ENCODE results near the gene RSBN1L. TPM values are rescaled to one million over a fixed set of nuclear protein-coding genes. Genes with fewer than 3 reads are reported as not detected.

RSBN1L gene
- total RNA-seq, 1 donor from 2014 or later: 25.9 TPM

GRCh38 chr7:77811516-77812289, 115.4 kb downstream of the RSBN1L start:
- no peak for DNase-seq
- intact Hi-C loops (cut with micrococcal nuclease): loop anchor here (1.0 kb wide), 2 partner anchors 8 kb away; no protein-coding TSS in a partner anchor
- Mint-ChIP-seq H3K4me3 (no peak overlapping the region), H3K27ac (peak overlapping the region; percentile 24), H3K36me3 (ENCODE audit: low read depth) (peaks cover 26% of the 10 kb centered on the region), H3K4me1 (peaks cover 53% of the 10 kb centered on the region), H3K27me3 (no peaks in the 10 kb centered on the region), H3K9me3 (peaks cover 19% of the 10 kb centered on the region)
- ChIA-PET CTCF (interaction anchor here (1.3 kb wide), 1 partner anchor 13 kb away, joined by 3 read pairs; the partner anchor contains the start of genes PHTF2 and TMEM60), POLR2A (interaction anchor here (1.0 to 3.9 kb wide), 3 partner anchors 10 to 13 kb away, joined by 4 to 16 read pairs (median 4); partner anchors contain the start of genes PHTF2 and TMEM60)
- no peak for TF ChIP-seq CTCF (IDR thresholded peaks at IDR 0.05)
- ATAC-seq (ENCODE audit: low read depth): no peak

- ChIA-PET POLR2A (interaction anchor here (1.0 to 3.9 kb wide), 3 partner anchors 10 to 14 kb away, joined by 4 to 16 read pairs (median 4); partner anchors contain the start of genes PHTF2 and TMEM60), CTCF (interaction anchor here (1.3 kb wide), 1 partner anchor 14 kb away, joined by 3 read pairs; the partner anchor contains the start of genes PHTF2 and TMEM60)
- Mint-ChIP-seq H3K27me3 (no peaks in the 10 kb centered on the region), H3K4me1 (peaks cover 57% of the 10 kb centered on the region), H3K36me3 (ENCODE audit: low read depth) (peaks cover 31% of the 10 kb centered on the region), H3K4me3 (no peak overlapping the region), H3K9me3 (peaks cover 17% of the 10 kb centered on the region), H3K27ac (peak overlapping the region; percentile 24)
- no peak for TF ChIP-seq CTCF (IDR thresholded peaks at IDR 0.05)
- DNase-seq (no peak), ATAC-seq (ENCODE audit: low read depth) (no peak)
- intact Hi-C loops (cut with micrococcal nuclease): loop anchor here (1.0 kb wide), 1 partner anchor 9 kb away; no protein-coding TSS in a partner anchor
These were observed 116.0 kb downstream of the RSBN1L start for GRCh38 chr7:77812290-77812685.

- CTCF ChIA-PET: interaction anchor here (1.4 kb wide), 1 partner anchor 10 kb away, joined by 5 read pairs; no protein-coding TSS in a partner anchor
- no peak for ATAC-seq (ENCODE audit: low read depth)
- intact Hi-C loops (cut with micrococcal nuclease): loop anchor here (1.0 kb wide), 1 partner anchor 11 kb away; no protein-coding TSS in a partner anchor
These were observed 116.9 kb downstream of the RSBN1L start for GRCh38 chr7:77813180-77813579.

GRCh38 chr7:77819021-77819420, 122.8 kb downstream of the RSBN1L start:
- Mint-ChIP-seq H3K4me1 (peaks cover 68% of the 10 kb centered on the region), H3K4me3 (no peak overlapping the region), H3K9me3 (peaks cover 33% of the 10 kb centered on the region), H3K27me3 (no peaks in the 10 kb centered on the region), H3K27ac (peak overlapping the region; percentile 30), H3K36me3 (ENCODE audit: low read depth) (peaks cover 70% of the 10 kb centered on the region)
- DNase-seq: no peak
- CTCF ChIA-PET: interaction anchor here (1.4 kb wide), 1 partner anchor 31 kb away, joined by 3 read pairs; no protein-coding TSS in a partner anchor
- no peak for ATAC-seq (ENCODE audit: low read depth)
- no peak for TF ChIP-seq CTCF (IDR thresholded peaks at IDR 0.05)
- POLR2A ChIA-PET: interaction anchor here (0.6 kb wide), 1 partner anchor 403 kb away, joined by 4 read pairs; the partner anchor contains the start of gene GSAP
- intact Hi-C loops (cut with micrococcal nuclease): loop anchor here (1.0 kb wide), 1 partner anchor 8 kb away; no protein-coding TSS in a partner anchor

More at GRCh38 chr7:77813180-77813579, 116.9 kb downstream of the RSBN1L start:
- POLR2A ChIA-PET: interaction anchor here (1.1 to 3.9 kb wide), 3 partner anchors 10 to 14 kb away, joined by 4 to 16 read pairs (median 8); partner anchors contain the start of genes PHTF2 and TMEM60
- TF ChIP-seq CTCF (IDR thresholded peaks at IDR 0.05): no peak
- peaks cover 32% of the 10 kb centered on the region for H3K36me3 Mint-ChIP-seq (ENCODE audit: low read depth)
- peaks cover 14% of the 10 kb centered on the region for H3K9me3 Mint-ChIP-seq
- peak overlapping the region; percentile 5 for H3K4me3 Mint-ChIP-seq
- no peaks in the 10 kb centered on the region for H3K27me3 Mint-ChIP-seq
- H3K4me1 Mint-ChIP-seq: peaks cover 57% of the 10 kb centered on the region
- H3K27ac Mint-ChIP-seq: peak overlapping the region; percentile 50
- DNase-seq: no peak

GRCh38 chr7:77820967-77821366, 124.7 kb downstream of the RSBN1L start:
- Mint-ChIP-seq H3K4me3 (no peak overlapping the region), H3K4me1 (peaks cover 70% of the 10 kb centered on the region), H3K36me3 (ENCODE audit: low read depth) (peaks cover 77% of the 10 kb centered on the region), H3K27me3 (no peaks in the 10 kb centered on the region), H3K27ac (peak overlapping the region; percentile 73), H3K9me3 (peaks cover 38% of the 10 kb centered on the region)
- intact Hi-C loops (cut with micrococcal nuclease): no loop called here
- ATAC-seq (ENCODE audit: low read depth) (no peak), DNase-seq (no peak)
- TF ChIP-seq CTCF (IDR thresholded peaks at IDR 0.05): no peak
- ChIA-PET POLR2A (interaction anchor here (0.6 kb wide), 2 partner anchors 24 to 388 kb away, joined by 4 to 6 read pairs; no protein-coding TSS in a partner anchor), CTCF (no interaction called here)

All from activated B cell treated with CpG ODN at 0.5 μM for 24 hours (primary cell).